OCI-LY3 (cell line): ENCODE results near the gene PHLDB3.

Source experiments
- H2AFZ ChIP-seq: fragments of 200-600, 300-600 bp; shearing (Covaris generic); 2 replicates; pipeline ENCODE4 v1.6.0; 2014; ENCODE audit warnings: antibody characterized with exemption, low read depth, low read length
- H3K27ac ChIP-seq: fragments of 200-600, 300-600 bp; sonication (generic); 2 replicates; pipeline ENCODE4 v1.5.1; 2014; ENCODE audit warnings: mild to moderate bottlenecking, low read length, moderate library complexity, mixed read lengths
- H3K27me3 ChIP-seq: fragments of 200-600, 300-600 bp; sonication (generic); 2 replicates; pipeline ENCODE4 v1.6.1; 2014; ENCODE audit warnings: low read depth, low read length, mixed read lengths
- H3K36me3 ChIP-seq: fragments of 200-600, 300-600 bp; sonication (generic); replicated peaks from 2 replicates; pipeline ENCODE3; 2014; ENCODE audit warnings: low read depth, low read length, mixed read lengths
- H3K4me1 ChIP-seq: fragments of 300-600, 200-600 bp; sonication (generic); 2 replicates; pipeline ENCODE4 v1.6.1; 2014; ENCODE audit warnings: low read length, mixed read lengths
- H3K4me2 ChIP-seq: fragments of 200-600, 300-600 bp; sonication (generic); 2 replicates; pipeline ENCODE4 v1.6.1; 2014; ENCODE audit warnings: low read length, mixed read lengths
- H3K4me3 ChIP-seq: fragments of 300-600, 200-600 bp; sonication (generic); 2 replicates; pipeline ENCODE4 v1.5.1; 2014; ENCODE audit warnings: antibody characterized with exemption, mild to moderate bottlenecking, low read length, moderate library complexity
- H3K79me2 ChIP-seq: fragments of 300-600, 200-600 bp; shearing (Covaris generic); 2 replicates; pipeline ENCODE4 v1.6.1; 2014; ENCODE audit warnings: mild to moderate bottlenecking, low read length, mixed read lengths
- H3K9ac ChIP-seq: fragments of 300-600, 200-600 bp; shearing (Covaris generic); 2 replicates; pipeline ENCODE4 v1.6.0; 2014; ENCODE audit warnings: mild to moderate bottlenecking, low read length, moderate library complexity
- H3K9me3 ChIP-seq: fragments of 200-600, 300-600 bp; shearing (Covaris generic); 2 replicates; pipeline ENCODE4 v1.6.1; 2014; ENCODE audit warnings: low read length, mixed read lengths; ENCODE audit not compliant: insufficient read depth
- H4K20me1 ChIP-seq: fragments of 200-600, 300-600 bp; sonication (generic); 2 replicates; pipeline ENCODE4 v1.6.1; 2016; ENCODE audit warnings: low read length, mixed read lengths; ENCODE audit not compliant: insufficient read depth
- CTCF ChIP-seq: fragments of 200-600, 300-600 bp; sonication (generic); IDR thresholded peaks from 2 replicates; pipeline ENCODE4 v1.5.1; 2014; ENCODE audit warnings: antibody characterized with exemption, low read length, low read depth
- EZH2phosphoT487 ChIP-seq: fragments of 200-600 bp; shearing (Covaris generic); IDR thresholded peaks from 2 replicates; pipeline ENCODE4 v1.6.1; 2018; ENCODE audit warnings: antibody characterized with exemption, mixed run types, low read depth

Gene PHLDB3

GRCh38 chr19:43501661-43502418 lies 2.7 kb downstream of the PHLDB3 start:
- Histone ChIP-seq H3K27me3 (no peaks in the 10 kb centered on the region), H3K79me2 (peaks cover 22% of the 10 kb centered on the region), H3K9ac (no peak overlapping the region), H3K4me3 (no peak overlapping the region), H3K36me3 (peaks cover 42% of the 10 kb centered on the region), H3K4me2 (no peak overlapping the region), H3K27ac (no peak overlapping the region), H2AFZ (no peak overlapping the region), H3K4me1 (peaks cover 11% of the 10 kb centered on the region), H4K20me1 (peaks cover 18% of the 10 kb centered on the region; the same call in 1 of the 2 replicates), H3K9me3 (no peaks in the 10 kb centered on the region)
- no peak for TF ChIP-seq EZH2phosphoT487
- TF ChIP-seq CTCF: no peak

GRCh38 chr19:43499042-43499441 lies 5.5 kb downstream of the PHLDB3 start:
- peaks cover 22% of the 10 kb centered on the region; the same call in 1 of the 2 replicates for H4K20me1 ChIP-seq
- no peak overlapping the region for H3K4me3 ChIP-seq
- peaks cover 65% of the 10 kb centered on the region for H3K36me3 ChIP-seq
- H3K4me1 ChIP-seq: peaks cover 7% of the 10 kb centered on the region
- no peaks in the 10 kb centered on the region for H3K9me3 ChIP-seq
- H3K9ac ChIP-seq: no peak overlapping the region
- TF ChIP-seq EZH2phosphoT487 (no peak), CTCF (no peak)
- no peak overlapping the region for H3K27ac ChIP-seq
- H3K79me2 ChIP-seq: peaks cover 22% of the 10 kb centered on the region
- H2AFZ ChIP-seq: no peak overlapping the region
- no peaks in the 10 kb centered on the region for H3K27me3 ChIP-seq
- no peak overlapping the region for H3K4me2 ChIP-seq

- Histone ChIP-seq H3K36me3 (peaks cover 70% of the 10 kb centered on the region), H3K79me2 (peaks cover 18% of the 10 kb centered on the region), H3K9ac (no peak overlapping the region), H3K27ac (no peak overlapping the region), H2AFZ (no peak overlapping the region), H3K4me3 (no peak overlapping the region), H3K27me3 (no peaks in the 10 kb centered on the region), H3K9me3 (no peaks in the 10 kb centered on the region), H3K4me2 (no peak overlapping the region), H3K4me1 (peaks cover 7% of the 10 kb centered on the region), H4K20me1 (peaks cover 22% of the 10 kb centered on the region; the same call in 1 of the 2 replicates)
- TF ChIP-seq EZH2phosphoT487: no peak
- TF ChIP-seq CTCF: no peak
These were observed 6.2 kb downstream of the PHLDB3 start for GRCh38 chr19:43498233-43498842.

- TF ChIP-seq CTCF (no peak), EZH2phosphoT487 (no peak)
- peaks cover 4% of the 10 kb centered on the region for H3K79me2 ChIP-seq
- no peak overlapping the region for H3K27ac ChIP-seq
- H3K9me3 ChIP-seq: no peaks in the 10 kb centered on the region
- no peaks in the 10 kb centered on the region for H3K27me3 ChIP-seq
- no peaks in the 10 kb centered on the region for H3K4me1 ChIP-seq
- peaks cover 22% of the 10 kb centered on the region; the same call in 1 of the 2 replicates for H4K20me1 ChIP-seq
- no peak overlapping the region for H3K4me2 ChIP-seq
- no peak overlapping the region for H3K9ac ChIP-seq
- H2AFZ ChIP-seq: no peak overlapping the region
- H3K4me3 ChIP-seq: no peak overlapping the region
- H3K36me3 ChIP-seq: peaks cover 61% of the 10 kb centered on the region
These were observed 7.6 kb downstream of the PHLDB3 start for GRCh38 chr19:43496960-43497359.
